K562 (cell line): Measurements from ENCODE around the gene PRKACG. TPM values are rescaled to one million over a fixed set of nuclear protein-coding genes. Genes with fewer than 3 reads are reported as not detected.
"Not testable (repeated sequence)": the region's sequence is repeated elsewhere in the genome, so short reads cannot be mapped to it uniquely, and the experiment has no call there.

Experiments used
- ATAC-seq: fragments of 200-7000 bp; cut with Tn5 transposase; 3 replicates; pipeline ENCODE4 v1.9.1; 2020; ENCODE audit warnings: moderate library complexity
- BruUV-seq: library from RNA; stranded (reverse); fragments of 400-500 nt; replicated peaks from 2 replicates; lab custom pipeline; 2021; lab: Mats Ljungman, UMichigan
- CTCF ChIA-PET: fragments of 300-600 bp; formaldehyde crosslinking; extraction: SDS; loops from one replicate; lab custom pipeline; 2021; ENCODE audit warnings: low intra/inter-chr PET ratio; lab: Yijun Ruan, JAX
- POLR2A ChIA-PET: fragments of 300-600, 350-650 bp; sonication (Branson Sonifier 250); formaldehyde crosslinking; extraction: SDS; loops from one replicate; lab custom pipeline; 2021; ENCODE audit warnings: antibody characterized with exemption, inconsistent platforms; lab: Yijun Ruan, JAX
- DNase-seq, 4 experiments: peaks; one replicate each; pipeline versions ENCODE4 v3.0.0 to v3.0.0-alpha.2; 2011 to 2018; ENCODE audit warnings: low spot score in 3 of 4, mixed read lengths in 3 of 4; ENCODE audit errors: extremely low read depth in 1 of 4
- FAIRE-seq: peaks from 2 replicates; lab custom pipeline; 2011; peaks lifted over from hg19 to GRCh38; lab: Jason Lieb, UNC
- H2AFZ ChIP-seq: 2 replicates; pipeline ENCODE4 v1.6.0; 2011; ENCODE audit warnings: low read depth, low read length, control low read depth, inconsistent platforms
- H3K27ac ChIP-seq: fragments of 200-600 bp; 3 replicates; pipeline ENCODE4 v1.8.0; 2011; ENCODE audit warnings: low read depth, mild to moderate bottlenecking, control low read depth, inconsistent platforms, low read length, moderate library complexity, mixed read lengths; ENCODE audit errors: extremely low read depth
- H3K27me3 ChIP-seq, 2 experiments: fragments of 300-600 bp in 1 of 2; 2 replicates in 1 of 2; 3 replicates in 1 of 2; pipeline versions ENCODE4 v1.6.0 to v1.8.0; 2011; ENCODE audit warnings: inconsistent platforms in 2 of 2, low read length in 2 of 2, mild to moderate bottlenecking in 1 of 2, mixed read lengths in 1 of 2, moderate library complexity in 1 of 2; ENCODE audit not compliant: control insufficient read depth in 2 of 2, insufficient read depth in 2 of 2
- H3K36me3 ChIP-seq: fragments of 300-600 bp; 3 replicates; pipeline ENCODE4 v1.8.0; 2011; ENCODE audit warnings: mild to moderate bottlenecking, low read length, inconsistent platforms; ENCODE audit not compliant: control insufficient read depth, insufficient read depth
- H3K4me1 ChIP-seq, 2 experiments: fragments of 200-600 bp in 1 of 2; replicated peaks in 1 of 2; 2 replicates in 1 of 2; 3 replicates in 1 of 2; pipeline versions ENCODE4 v1.5.1 to v1.8.0; 2011; ENCODE audit warnings: inconsistent platforms in 2 of 2, low read length in 2 of 2, mild to moderate bottlenecking in 1 of 2, mixed read lengths in 1 of 2, moderate library complexity in 1 of 2; ENCODE audit not compliant: control insufficient read depth in 2 of 2, insufficient read depth in 2 of 2
- H3K4me2 ChIP-seq: 2 replicates; pipeline ENCODE4 v1.6.1; 2011; ENCODE audit warnings: low read length, control low read depth, inconsistent platforms, mixed read lengths; ENCODE audit not compliant: insufficient read depth
- H3K4me3 ChIP-seq: fragments of 200-600 bp; sonication (generic), shearing (Covaris generic); 2 replicates; pipeline ENCODE4 v1.5.1; 2016; ENCODE audit warnings: control low read depth, inconsistent platforms
- H3K79me2 ChIP-seq: fragments of 200-600 bp; 3 replicates; pipeline ENCODE4 v1.8.0; 2011; ENCODE audit warnings: low read length, inconsistent platforms; ENCODE audit not compliant: control insufficient read depth, insufficient read depth
- H3K9ac ChIP-seq, 2 experiments: 2 replicates each; pipeline versions ENCODE4 v1.6.0 to v1.6.1; 2011; ENCODE audit warnings: low read depth in 2 of 2, low read length in 2 of 2, control low read depth in 1 of 2, inconsistent platforms in 1 of 2, mild to moderate bottlenecking in 1 of 2, mixed read lengths in 1 of 2; ENCODE audit not compliant: insufficient read depth in 1 of 2
- H3K9me1 ChIP-seq: one replicate; pipeline ENCODE4 v1.6.0; 2011; ENCODE audit warnings: inconsistent platforms, mild to moderate bottlenecking, low read length, moderate library complexity; ENCODE audit not compliant: control insufficient read depth, insufficient read depth
- H3K9me3 ChIP-seq: replicated peaks from 2 replicates; pipeline ENCODE4 v1.5.1; 2011; ENCODE audit warnings: low read depth, low read length, inconsistent platforms; ENCODE audit not compliant: control insufficient read depth, insufficient read depth
- H4K20me1 ChIP-seq: replicated peaks from 2 replicates; pipeline ENCODE4 v1.6.1; 2011; ENCODE audit warnings: low read length, inconsistent platforms, mixed read lengths; ENCODE audit not compliant: control insufficient read depth, insufficient read depth
- ADNP ChIP-seq: fragments of 200-800 bp; sonication (Bioruptor generic); IDR thresholded peaks from 2 replicates; pipeline ENCODE4 v1.6.1; 2016; ENCODE audit warnings: missing genetic modification characterization, missing compliant biosample characterization
- ATF7 ChIP-seq: fragments of 450-650 bp; IDR thresholded peaks from 2 replicates; pipeline ENCODE4 v1.7.1; 2014; ENCODE audit warnings: mild to moderate bottlenecking, moderate library complexity
- CHCHD3 ChIP-seq: fragments of 250-450 bp; sonication (Bioruptor Pico); IDR thresholded peaks from 2 replicates; pipeline ENCODE4 v2.1.2; 2022; ENCODE audit warnings: mild to moderate bottlenecking
- FOXJ3 ChIP-seq: sonication (generic); formaldehyde crosslinking; IDR thresholded peaks from 2 replicates; pipeline ENCODE4 v1.4.0; 2020; ENCODE audit warnings: mild to moderate bottlenecking, missing genetic modification reagents
- GTF3C2 ChIP-seq: IDR thresholded peaks from 3 replicates; pipeline ENCODE4 v1.6.1; 2011; ENCODE audit warnings: borderline replicate concordance, mild to moderate bottlenecking, moderate library complexity; ENCODE audit not compliant: insufficient read length; ENCODE audit errors: extremely low read depth
- HCFC1 ChIP-seq: IDR thresholded peaks from 2 replicates; pipeline ENCODE4 v1.6.1; 2012; ENCODE audit warnings: low read depth, low read length, improper control_type of control experiment
- HNRNPLL ChIP-seq: fragments of 200-400 bp; formaldehyde crosslinking; IDR thresholded peaks from 2 replicates; pipeline ENCODE4 v1.6.1; 2017; ENCODE audit warnings: low read length, low read depth, mild to moderate bottlenecking; ENCODE audit not compliant: poor library complexity, severe bottlenecking
- NFIX ChIP-seq: fragments of 250-450 bp; sonication (Bioruptor Pico); IDR thresholded peaks from 2 replicates; pipeline ENCODE4 v1.4.0; 2020; ENCODE audit warnings: low read depth, mild to moderate bottlenecking, moderate library complexity
- SP1 ChIP-seq: sonication (generic); formaldehyde crosslinking; IDR thresholded peaks from 2 replicates; pipeline ENCODE4 v1.8.1; 2022; ENCODE audit warnings: mild to moderate bottlenecking, missing genetic modification reagents
- TCF7 ChIP-seq: sonication (generic); IDR thresholded peaks from 2 replicates; pipeline ENCODE4 v1.6.1; 2016; ENCODE audit warnings: antibody characterized with exemption, borderline replicate concordance
- ZNF124 ChIP-seq: sonication (generic); formaldehyde crosslinking; IDR thresholded peaks from 2 replicates; pipeline ENCODE4 v1.8.1; 2022; ENCODE audit warnings: missing genetic modification reagents
- ZNF175 ChIP-seq: fragments of 200-800 bp; sonication (Bioruptor generic); IDR thresholded peaks from 2 replicates; pipeline ENCODE4 v1.6.1; 2016; ENCODE audit warnings: low read depth, mild to moderate bottlenecking, missing genetic modification characterization, missing compliant biosample characterization
- ZNF57 ChIP-seq: fragments of 450-650 bp; formaldehyde crosslinking; IDR thresholded peaks from 2 replicates; pipeline ENCODE4 v1.4.0; 2020; ENCODE audit warnings: mild to moderate bottlenecking, moderate library complexity
- whole genome bisulfite sequencing: fragments of 100-300 bp; shearing (Covaris generic); methylation state at CpG from one replicate; pipeline ENCODE4 v1.1.6; 2016; ENCODE audit warnings: low coverage, mixed read lengths; ENCODE audit not compliant: insufficient coverage; ENCODE audit errors: missing lambda C conversion rate; 5-methylcytosine and 5-hydroxymethylcytosine counted together
- in situ Hi-C: fragments of 300-500 bp; cut with MboI; formaldehyde crosslinking; loops from 4 replicates; pipeline ENCODE4 v1.15.0; 2018; ENCODE audit warnings: inconsistent platforms, mixed read lengths
- intact Hi-C: fragments of 100-400 bp; cut with micrococcal nuclease; formaldehyde crosslinking; loops from 2 replicates; pipeline ENCODE4 v1.14.2; 2022
- polyA plus RNA-seq, 8 experiments: library from polyadenylated mRNA; depleted of rRNA in 4 of 8; stranded (reverse) in 5 of 8; unstranded in 3 of 8; fragments of >200 nt; fragmentation: Nextera tagmentation in 2 of 8; fragmentation: Illumina TruSeq in 1 of 8; extraction: Ambion mirVana in 2 of 8; extraction: Trizol in 1 of 8; gene quantifications; 2 replicates each; pipeline versions ENCODE4 v1.2.1 to v1.2.3, GENCODE V29; 2011 to 2014; ENCODE audit warnings: inconsistent platforms in 1 of 8, missing spikeins in 1 of 8
- total RNA-seq, 7 experiments: library from RNA; depleted of rRNA in 6 of 7; stranded (reverse); fragments of >200 nt in 6 of 7; fragmentation: Illumina TruSeq in 2 of 7; extraction: Trizol in 2 of 7; gene quantifications; 2 replicates each; pipeline versions ENCODE4 v1.2.1 to v1.2.3, GENCODE V29; 2011 to 2021; ENCODE audit warnings: low replicate concordance in 1 of 7

The PRKACG gene
- total and polyA plus RNA-seq, 9 of the 15 experiments (the other 6 are each of a cell fraction or from before 2014, with no cell fraction given), result not detected

GRCh38 chr9:69054989-69055388, 41.1 kb upstream of the PRKACG start:
- H3K4me1 ChIP-seq, result no peaks in the 10 kb centered on the region; a peak in 1 of 5 replicates
- H3K9me1 ChIP-seq, result no peaks in the 10 kb centered on the region
- H3K4me2 ChIP-seq, result no peak overlapping the region
- no peak overlapping the region for H3K27ac ChIP-seq
- no peaks in the 10 kb centered on the region for H3K79me2 ChIP-seq
- ChIA-PET POLR2A (no interaction called here), CTCF (interaction anchor here (1.1 to 1.9 kb wide), 2 partner anchors 138 to 152 kb away, joined by 4 to 27 read pairs; no protein-coding TSS in a partner anchor)
- no peak overlapping the region for H3K9ac ChIP-seq
- H3K27me3 ChIP-seq, result no peaks in the 10 kb centered on the region
- no peak overlapping the region for H2AFZ ChIP-seq
- no peaks in the 10 kb centered on the region for H4K20me1 ChIP-seq
- no CpG with 5 or more reads among the region's 1 CpG for WGBS
- BruUV-seq, result no TSS peak
- in situ Hi-C loops (loop anchor here (5.0 to 25.0 kb wide), 2 partner anchors 142 to 482 kb away; no protein-coding TSS in a partner anchor), intact Hi-C loops (loop anchor here (1.0 to 10.0 kb wide), 3 partner anchors 82 to 210 kb away; no protein-coding TSS in a partner anchor)
- TF ChIP-seq ATF7 (no peak), ZNF57 (CRISPR knock-in tag) (no peak), GTF3C2 (no peak), NFIX (no peak), HNRNPLL (no peak), ADNP (tag) (no peak), TCF7 (no peak), ZNF175 (CRISPR knock-in tag) (no peak), HCFC1 (no peak), FOXJ3 (CRISPR knock-in tag) (no peak), CHCHD3 (no peak), SP1 (CRISPR knock-in tag) (no peak), ZNF124 (CRISPR knock-in tag) (no peak)
- ATAC-seq (no peak), FAIRE-seq (no peak), DNase-seq (no peak)
- H3K9me3 ChIP-seq, result no peaks in the 10 kb centered on the region
- H3K4me3 ChIP-seq, result no peak overlapping the region
- H3K36me3 ChIP-seq, result peaks cover 56% of the 10 kb centered on the region; the same call in 2 of the 3 replicates

- POLR2A ChIA-PET, result interaction anchor here (0.6 kb wide), 1 partner anchor 154 kb away, joined by 3 read pairs; no protein-coding TSS in a partner anchor
Observed at GRCh38 chr9:69050936-69051335, 37.0 kb upstream of the PRKACG start.

More at GRCh38 chr9:69050936-69051335, 37.0 kb upstream of the PRKACG start:
- H3K9ac ChIP-seq, H3K9me3 ChIP-seq, H3K9me1 ChIP-seq, H3K27me3 ChIP-seq, CTCF ChIA-PET, ATAC-seq, H4K20me1 ChIP-seq, H2AFZ ChIP-seq, BruUV-seq, H3K4me3 ChIP-seq, H3K79me2 ChIP-seq, DNase-seq, H3K4me2 ChIP-seq, H3K27ac ChIP-seq, FAIRE-seq, H3K4me1 ChIP-seq: not testable (repeated sequence)
- in situ Hi-C loops (loop anchor here (25.0 kb wide), 1 partner anchor 486 kb away; no protein-coding TSS in a partner anchor), intact Hi-C loops (loop anchor here (5.0 to 10.0 kb wide), 2 partner anchors 86 to 214 kb away; no protein-coding TSS in a partner anchor)
- H3K36me3 ChIP-seq, result peaks cover 59% of the 10 kb centered on the region; the same call in 2 of the 3 replicates
- WGBS, result 96% methylated on average over 9 of the region's 12 CpGs
